Small intestine (tissue), 7 donors: ENCODE measurements around the gene ICAM1. TPM values are rescaled to one million over a fixed set of nuclear protein-coding genes. Genes with fewer than 3 reads are reported as not detected.
A peak's percentile ranks its signal among the peaks of the same experiment; 100 is the strongest.

Experiments used
- DNase-seq, 2 donors: peaks; one replicate each; pipeline versions ENCODE4 v3.0.0 to v3.0.0-alpha.2; 2013
- FAIRE-seq: peaks from 2 replicates; lab custom pipeline; 2012; peaks lifted over from hg19 to GRCh38; lab: Jason Lieb, UNC
- H3K27ac ChIP-seq, 3 donors: one replicate each; pipeline ENCODE4 v1.5.1; 2013; ENCODE audit warnings: low read length in 2 of 3, mild to moderate bottlenecking in 2 of 3, control low read depth in 1 of 3, inconsistent platforms in 1 of 3, low read depth in 1 of 3, moderate library complexity in 1 of 3
- H3K27me3 ChIP-seq, 3 donors: one replicate each; pipeline ENCODE4 v1.6.1; 2013; ENCODE audit warnings: low read length in 3 of 3, inconsistent platforms in 1 of 3; ENCODE audit not compliant: control insufficient read depth in 3 of 3, insufficient read depth in 3 of 3
- H3K36me3 ChIP-seq, 3 donors: one replicate each; pipeline ENCODE4 v1.6.1; 2013; ENCODE audit warnings: low read length in 3 of 3, inconsistent platforms in 1 of 3, low read depth in 1 of 3, mild to moderate bottlenecking in 1 of 3, moderate library complexity in 1 of 3; ENCODE audit not compliant: control insufficient read depth in 3 of 3, insufficient read depth in 2 of 3
- H3K4me1 ChIP-seq, 3 donors: one replicate each; pipeline ENCODE4 v1.6.1; 2013; ENCODE audit warnings: low read length in 2 of 3, inconsistent platforms in 1 of 3, low read depth in 1 of 3, mild to moderate bottlenecking in 1 of 3, moderate library complexity in 1 of 3; ENCODE audit not compliant: control insufficient read depth in 3 of 3, insufficient read depth in 2 of 3
- H3K4me3 ChIP-seq, 3 donors: one replicate each; pipeline ENCODE4 v1.5.1; 2013; ENCODE audit warnings: low read length in 3 of 3, control low read depth in 1 of 3, inconsistent platforms in 1 of 3, low read depth in 1 of 3, mild to moderate bottlenecking in 1 of 3, moderate library complexity in 1 of 3
- H3K9me3 ChIP-seq, 2 donors: one replicate each; pipeline ENCODE4 v1.6.1; 2013; ENCODE audit warnings: low read depth in 1 of 2, low read length in 1 of 2; ENCODE audit not compliant: control insufficient read depth in 2 of 2, insufficient read depth in 1 of 2
- WGBS, 3 donors: extraction: QIAGEN DNeasy Blood & Tissue Kit; methylation state at CpG; one replicate each; pipeline ENCODE4 v1.1.7; 2013; 5-methylcytosine and 5-hydroxymethylcytosine counted together
- polyA plus RNA-seq, 4 donors: library from polyadenylated mRNA; stranded (reverse) in 3 of 4; unstranded in 1 of 4; fragments of 200-250 nt in 3 of 4; fragments of 120-200 nt in 1 of 4; gene quantifications; one replicate each; pipeline versions ENCODE4 v1.2.1 to v1.2.3, GENCODE V29; 2013
- donor health status: healthy with polysubstance abuse.
- donor health status: control.
- donor health status: control.
- donor health status: Bipolar disorder and iron deficiency.
- donor health status: healthy.

Gene ICAM1
- polyA plus RNA-seq, 4 donors, result 1.6 to 18.2 (median 11.5) TPM

- WGBS, 3 donors, result 82 to 92% (median 87%) methylated on average over 7 of the region's 7 CpGs
These were observed 56.9 kb downstream of the ICAM1 start for GRCh38 chr19:10327793-10328192.

GRCh38 chr19:10328558-10329429 lies 57.9 kb downstream of the ICAM1 start:
- no peaks in the 10 kb centered on the region for H3K27me3 ChIP-seq
- H3K27ac ChIP-seq, result no peak overlapping the region
- DNase-seq (no peak), FAIRE-seq (no peak)
- no peaks in the 10 kb centered on the region for H3K9me3 ChIP-seq
- peaks cover 0 to 9% (median 0%) of the 10 kb centered on the region in 3 donors for H3K4me1 ChIP-seq
- 95 to 97% (median 96%) methylated on average over 39 to 41 of the region's 41 CpGs for WGBS, 3 donors
- peaks cover 25 to 74% (median 28%) of the 10 kb centered on the region in 3 donors for H3K36me3 ChIP-seq
- H3K4me3 ChIP-seq, result no peak overlapping the region

More at GRCh38 chr19:10327793-10328192, 56.9 kb downstream of the ICAM1 start:
- no peak overlapping the region for H3K27ac ChIP-seq
- H3K4me1 ChIP-seq, result peaks cover 0 to 11% (median 0%) of the 10 kb centered on the region in 3 donors
- no peak overlapping the region for H3K4me3 ChIP-seq
- DNase-seq (no peak), FAIRE-seq (no peak)
- no peaks in the 10 kb centered on the region for H3K27me3 ChIP-seq
- peaks cover 27 to 84% (median 30%) of the 10 kb centered on the region in 3 donors for H3K36me3 ChIP-seq
- no peaks in the 10 kb centered on the region for H3K9me3 ChIP-seq

- H3K9me3 ChIP-seq, result no peaks in the 10 kb centered on the region
- peaks cover 25 to 66% (median 28%) of the 10 kb centered on the region in 3 donors for H3K36me3 ChIP-seq
- H3K4me3 ChIP-seq, result no peak overlapping the region
- no peak for DNase-seq
- H3K27me3 ChIP-seq, result no peaks in the 10 kb centered on the region
- H3K27ac ChIP-seq, result no peak overlapping the region
- WGBS, 3 donors, result 93 to 95% (median 94%) methylated on average over 13 of the region's 13 CpGs
- no peak for FAIRE-seq
- H3K4me1 ChIP-seq, result peaks cover 0 to 9% (median 0%) of the 10 kb centered on the region in 3 donors
These were observed 58.6 kb downstream of the ICAM1 start for GRCh38 chr19:10329555-10329954.

- WGBS, 3 donors, result 15 to 27% (median 16%) methylated on average over 18 of the region's 18 CpGs
- no peaks in the 10 kb centered on the region for H3K27me3 ChIP-seq
- FAIRE-seq, result no peak
- no peaks in the 10 kb centered on the region for H3K9me3 ChIP-seq
- DNase-seq, result peak; percentile 85 to 91
- peak overlapping the region; percentile 60 to 94 (median 94) for H3K27ac ChIP-seq
- H3K4me1 ChIP-seq, result peaks cover 0 to 13% (median 0%) of the 10 kb centered on the region in 3 donors
- H3K4me3 ChIP-seq, result peak overlapping the region; percentile 84 to 90 (median 85)
- H3K36me3 ChIP-seq, result peaks cover 19 to 40% (median 20%) of the 10 kb centered on the region in 3 donors
These were observed 61.4 kb downstream of the ICAM1 start for GRCh38 chr19:10332158-10332964.

- WGBS, 3 donors, result 1% methylated on average over 67 to 82 of the region's 82 CpGs
- H3K4me3 ChIP-seq, result peak within 1 kb of the TSS; percentile 84 to 90 (median 85)
- FAIRE-seq (no peak), DNase-seq (peak; percentile 98 to 99)
- peaks cover 0 to 13% (median 0%) of the 10 kb centered on the region in 3 donors for H3K4me1 ChIP-seq
- no peaks in the 10 kb centered on the region for H3K27me3 ChIP-seq
- peaks cover 14 to 32% (median 14%) of the 10 kb centered on the region in 3 donors for H3K36me3 ChIP-seq
- H3K9me3 ChIP-seq, result no peaks in the 10 kb centered on the region
- peak within 1 kb of the TSS; percentile 73 to 94 (median 94) for H3K27ac ChIP-seq
These were observed 62.2 kb downstream of the ICAM1 start, which contains the start of gene RAVER1 for GRCh38 chr19:10332965-10333757. RAVER1 (minus strand) TSS chr19:10333529; CDS start chr19:10333507, 22 bp downstream.

- H3K4me1 ChIP-seq, result peaks cover 0 to 13% (median 0%) of the 10 kb centered on the region in 3 donors
- H3K4me3 ChIP-seq, result peak overlapping the region; percentile 7 to 90 (median 85)
- FAIRE-seq (no peak), DNase-seq (peak; percentile 60 to 66)
- peak overlapping the region; percentile 73 to 94 (median 85) for H3K27ac ChIP-seq
- peaks cover 6 to 24% (median 10%) of the 10 kb centered on the region in 3 donors for H3K36me3 ChIP-seq
- 11 to 22% (median 19%) methylated on average over 44 of the region's 44 CpGs for WGBS, 3 donors
- no peaks in the 10 kb centered on the region for H3K9me3 ChIP-seq
- no peaks in the 10 kb centered on the region for H3K27me3 ChIP-seq
These were observed 63.1 kb downstream of the ICAM1 start for GRCh38 chr19:10333758-10334587.
